Measurements from ENCODE around the gene GPHN.

DNA sequence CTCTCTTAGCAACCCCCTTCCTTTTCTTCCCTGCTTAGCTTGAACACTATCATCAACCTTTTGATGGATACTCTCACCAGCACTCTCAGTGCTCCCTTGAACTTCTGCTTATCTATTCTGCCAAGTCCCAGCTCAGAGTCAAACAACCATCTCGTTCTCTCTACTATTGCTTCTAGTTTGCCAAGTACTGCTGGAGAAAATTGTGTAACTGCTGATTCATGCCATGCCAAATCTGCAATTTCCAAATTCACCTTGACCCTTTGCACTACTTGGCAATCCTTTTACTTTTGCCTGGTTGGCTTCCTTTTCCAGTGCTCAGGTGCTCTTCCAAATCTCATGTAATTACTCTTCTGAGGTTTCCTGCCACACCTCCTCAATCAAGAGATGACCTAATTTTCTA, 24.6 kb upstream of the GPHN start:
- TF ChIP-seq POLR2A (IDR thresholded peaks at IDR 0.05) (no peak), CTCF (IDR thresholded peaks at IDR 0.05) (no peak), POLR2AphosphoS5 (IDR thresholded peaks at IDR 0.05) (no peak)

Measured in prostate gland (tissue), 2 donors.